Neuron (in vitro differentiated cells): ENCODE results near the gene HOXB4.

Experiments
- H2AFZ ChIP-seq: one replicate; pipeline ENCODE4 v1.6.1; 2013; ENCODE audit warnings: low read depth, mild to moderate bottlenecking, inconsistent platforms, low read length, moderate library complexity
- H3K27me3 ChIP-seq: one replicate; pipeline ENCODE4 v1.6.1; 2013; ENCODE audit warnings: low read length; ENCODE audit not compliant: insufficient read depth
- H3K36me3 ChIP-seq: one replicate; pipeline ENCODE4 v1.6.1; 2013; ENCODE audit warnings: low read length; ENCODE audit not compliant: insufficient read depth
- H3K4me1 ChIP-seq: one replicate; pipeline ENCODE4 v1.6.1; 2013; ENCODE audit warnings: low read length; ENCODE audit not compliant: insufficient read depth
- H3K4me3 ChIP-seq: 2 replicates; pipeline ENCODE4 v1.5.1; 2013; ENCODE audit warnings: mild to moderate bottlenecking, low read length, moderate library complexity
- H3K9me3 ChIP-seq: one replicate; pipeline ENCODE4 v1.6.1; 2013; ENCODE audit warnings: low read length

The HOXB4 gene

DNA sequence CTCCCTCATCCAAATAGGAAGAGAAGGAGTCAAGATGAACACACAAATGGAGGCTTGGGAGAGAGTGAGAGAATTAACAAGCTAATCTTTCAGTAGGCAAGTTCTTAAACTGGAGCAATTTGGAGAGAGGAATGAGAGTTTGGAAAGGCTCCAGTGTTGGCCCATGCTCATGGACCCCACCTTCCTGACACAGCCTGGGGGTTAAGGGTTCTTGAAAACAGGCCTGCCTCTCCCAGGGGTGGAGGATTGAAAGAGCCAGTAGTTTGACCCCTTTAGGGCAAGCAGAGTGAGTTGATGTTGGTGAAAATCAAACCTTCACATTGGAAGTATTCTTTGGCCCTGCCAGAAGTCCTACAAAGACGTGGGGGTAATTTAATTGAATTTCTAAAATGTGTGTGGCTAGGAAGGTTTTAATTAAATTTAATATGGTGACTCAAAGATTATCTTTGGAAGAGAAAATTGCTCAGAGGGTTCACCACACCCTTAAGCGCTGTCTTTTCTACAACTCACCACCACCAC lies 6.1 kb upstream of the HOXB4 start:
- Histone ChIP-seq H3K27me3 (peaks cover 98% of the 10 kb centered on the region), H3K36me3 (no peaks in the 10 kb centered on the region), H3K4me3 (no peak overlapping the region), H2AFZ (no peak overlapping the region), H3K4me1 (peaks cover 6% of the 10 kb centered on the region), H3K9me3 (peaks cover 2% of the 10 kb centered on the region)

DNA sequence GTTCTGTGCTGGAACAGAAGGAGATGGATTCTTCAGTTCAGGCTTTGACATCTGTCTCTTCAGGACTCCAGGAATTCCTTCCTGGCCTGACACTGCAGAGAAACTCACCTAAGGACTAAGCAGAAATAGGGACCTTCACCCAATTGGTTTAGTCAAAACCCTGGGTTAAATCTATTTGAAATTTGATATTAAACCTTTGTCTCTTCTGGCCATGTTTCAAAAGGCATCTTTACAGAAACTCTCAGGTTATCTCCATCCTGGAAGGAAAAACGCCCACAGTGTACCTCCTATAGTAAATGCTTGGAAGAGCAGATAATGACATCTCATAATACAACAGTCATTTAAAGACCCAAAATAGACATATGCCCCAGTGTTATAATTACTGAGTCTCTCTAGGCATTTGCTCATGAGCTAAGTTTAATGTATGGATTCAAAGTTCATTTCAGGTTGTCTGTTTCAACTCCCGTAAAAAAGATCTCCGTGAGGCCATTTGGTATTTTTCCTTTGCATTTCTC lies 5.6 kb upstream of the HOXB4 start:
- H2AFZ ChIP-seq = no peak overlapping the region
- H3K36me3 ChIP-seq = no peaks in the 10 kb centered on the region
- H3K4me1 ChIP-seq = peaks cover 6% of the 10 kb centered on the region
- no peak overlapping the region for H3K4me3 ChIP-seq
- H3K9me3 ChIP-seq = peaks cover 2% of the 10 kb centered on the region
- peaks cover 98% of the 10 kb centered on the region for H3K27me3 ChIP-seq

- peaks cover 2% of the 10 kb centered on the region for H3K9me3 ChIP-seq
- no peak overlapping the region for H2AFZ ChIP-seq
- H3K27me3 ChIP-seq = peaks cover 92% of the 10 kb centered on the region
- peaks cover 6% of the 10 kb centered on the region for H3K4me1 ChIP-seq
- H3K4me3 ChIP-seq = no peak overlapping the region
- H3K36me3 ChIP-seq = no peaks in the 10 kb centered on the region
Observed at GRCh38 chr17:48582750-48583069, 4.6 kb upstream of the HOXB4 start.

DNA sequence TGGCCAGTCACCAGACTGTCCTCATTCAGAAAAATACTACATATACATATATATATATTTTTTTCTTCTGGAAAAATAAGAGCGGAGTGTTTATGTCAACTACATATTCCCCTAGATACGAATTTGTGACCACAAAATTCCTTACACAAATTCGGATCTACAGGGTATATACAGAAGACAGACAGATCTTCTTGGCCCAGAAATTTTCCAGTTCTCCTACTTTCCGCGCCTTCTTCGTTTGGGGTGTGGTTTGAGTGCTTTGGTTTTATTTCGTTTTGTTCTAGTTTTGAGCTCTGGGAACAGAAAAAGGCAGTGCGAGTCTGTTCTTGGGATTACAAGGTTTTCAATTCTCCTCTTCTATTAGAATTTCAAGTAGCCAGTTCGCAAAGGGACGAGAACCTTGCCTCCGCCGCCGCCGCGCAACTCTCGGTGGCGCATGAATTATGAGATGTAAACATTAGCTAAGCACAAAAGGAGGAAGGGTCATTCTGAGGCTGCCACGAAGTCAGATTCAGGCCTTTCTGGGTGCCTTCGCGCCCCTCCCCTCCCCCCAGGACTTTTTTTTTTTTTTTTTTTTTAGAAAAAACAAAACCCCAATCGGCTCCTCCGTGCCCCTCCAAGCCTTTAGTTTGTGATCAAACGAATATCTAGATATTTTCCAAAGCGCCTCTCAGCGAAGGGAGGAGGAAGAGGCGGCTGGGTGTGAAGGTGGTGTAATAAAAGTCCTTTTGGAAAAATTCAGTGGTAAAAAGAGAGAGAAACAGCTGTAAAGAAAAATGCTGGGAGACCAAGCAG lies 1.8 kb upstream of the HOXB4 start:
- peaks cover 91% of the 10 kb centered on the region for H3K27me3 ChIP-seq
- H3K4me3 ChIP-seq = no peak overlapping the region
- H3K36me3 ChIP-seq = no peaks in the 10 kb centered on the region
- H3K4me1 ChIP-seq = no peaks in the 10 kb centered on the region
- peaks cover 2% of the 10 kb centered on the region for H3K9me3 ChIP-seq
- no peak overlapping the region for H2AFZ ChIP-seq

DNA sequence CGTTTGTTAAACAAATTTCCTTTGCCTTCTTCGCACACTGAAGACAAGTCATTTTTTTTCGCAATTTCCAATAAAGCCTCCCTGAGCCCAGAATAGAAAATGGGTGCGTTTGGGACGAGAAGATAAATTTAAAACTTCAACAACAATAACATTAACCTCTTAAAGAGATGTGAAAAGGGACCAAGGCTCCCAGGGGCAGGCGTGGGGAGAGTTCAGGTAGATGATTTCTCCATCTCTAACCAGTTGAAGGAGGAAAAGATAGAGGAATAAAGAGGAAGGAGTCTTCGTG lies 1.3 kb upstream of the HOXB4 start:
- Histone ChIP-seq H3K27me3 (peaks cover 92% of the 10 kb centered on the region), H3K36me3 (no peaks in the 10 kb centered on the region), H2AFZ (no peak overlapping the region), H3K9me3 (peaks cover 2% of the 10 kb centered on the region), H3K4me1 (no peaks in the 10 kb centered on the region), H3K4me3 (no peak overlapping the region)

DNA sequence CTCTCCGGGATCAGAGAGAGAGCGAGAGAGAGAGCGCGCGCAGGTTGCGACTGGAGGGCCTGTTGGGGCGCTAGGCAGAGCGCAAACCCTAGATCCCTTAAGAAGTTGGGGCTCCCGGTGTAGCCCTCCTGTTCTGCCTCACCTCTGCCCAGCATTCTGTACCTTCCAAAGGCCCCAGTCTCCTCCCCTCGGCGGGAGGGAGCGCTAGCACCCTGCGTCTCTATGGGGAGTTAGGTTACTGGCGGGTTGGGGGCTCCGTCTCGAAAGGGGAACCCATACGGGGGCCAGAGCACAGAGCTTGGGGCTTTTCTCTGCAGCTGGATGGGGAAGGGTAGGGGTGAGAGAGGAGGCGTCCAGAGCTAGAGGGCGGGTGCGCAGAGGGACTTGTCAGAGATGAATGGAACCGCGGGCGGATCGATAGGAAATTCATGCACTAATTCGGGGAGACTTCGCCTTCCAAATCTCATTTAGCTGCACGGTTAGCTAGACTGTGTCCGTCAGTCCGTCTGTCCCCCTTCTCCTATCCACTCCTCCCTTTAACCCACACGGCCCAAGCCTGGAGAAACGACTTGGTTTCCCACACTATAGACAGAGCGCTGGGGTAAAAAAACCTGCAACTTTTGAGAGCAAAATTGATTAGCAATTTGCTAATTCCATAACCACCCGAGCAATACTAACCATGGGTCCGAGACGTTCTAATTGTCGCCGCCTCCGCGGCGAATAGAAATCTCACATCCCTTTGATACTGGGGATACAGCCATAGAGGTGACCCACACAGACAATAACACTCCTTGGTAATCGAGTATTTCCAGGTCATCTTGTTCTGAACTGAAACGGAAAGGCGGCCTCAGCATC lies 693 bp upstream of the HOXB4 start:
- H3K9me3 ChIP-seq = peaks cover 2% of the 10 kb centered on the region
- H3K4me3 ChIP-seq = peak overlapping the region; percentile 36
- no peak overlapping the region for H2AFZ ChIP-seq
- peaks cover 92% of the 10 kb centered on the region for H3K27me3 ChIP-seq
- no peaks in the 10 kb centered on the region for H3K4me1 ChIP-seq
- no peaks in the 10 kb centered on the region for H3K36me3 ChIP-seq

DNA sequence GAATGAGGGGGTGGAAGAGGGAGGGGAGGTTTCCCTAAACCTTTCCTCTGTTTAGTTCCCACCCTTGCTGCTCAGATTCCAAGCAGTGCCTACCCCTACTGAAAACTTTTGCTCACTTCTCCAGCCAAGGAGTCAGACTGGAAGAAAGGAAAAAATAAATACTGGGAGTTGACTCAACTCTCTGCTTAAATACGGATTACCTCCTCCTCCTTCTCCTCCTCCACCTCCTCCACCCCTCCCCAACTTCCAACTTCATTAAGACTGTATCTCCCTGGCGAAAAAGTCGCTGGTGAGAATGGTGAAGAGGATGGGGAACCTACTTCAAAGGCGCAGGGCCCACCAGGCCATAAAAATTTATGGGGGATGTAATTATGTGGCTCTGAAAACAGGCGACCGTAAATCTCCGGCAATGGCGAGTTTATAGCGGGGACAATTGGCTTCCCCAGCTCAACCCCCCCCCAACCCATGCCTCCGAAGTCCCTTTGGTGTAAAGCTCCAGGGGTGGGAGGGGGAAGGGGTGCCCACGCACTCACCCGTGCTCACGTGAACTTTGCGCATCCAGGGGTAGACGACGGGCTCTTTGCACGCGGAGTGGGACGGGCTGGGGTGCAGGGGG lies 712 bp downstream of the HOXB4 start:
- Histone ChIP-seq H3K27me3 (peaks cover 92% of the 10 kb centered on the region), H3K4me3 (no peak overlapping the region), H3K9me3 (no peaks in the 10 kb centered on the region), H3K4me1 (no peaks in the 10 kb centered on the region), H3K36me3 (no peaks in the 10 kb centered on the region), H2AFZ (no peak overlapping the region)

GRCh38 chr17:48576479-48577309 lies 1.5 kb downstream of the HOXB4 start:
- Histone ChIP-seq H2AFZ (no peak overlapping the region), H3K4me3 (no peak overlapping the region), H3K27me3 (peaks cover 92% of the 10 kb centered on the region), H3K4me1 (no peaks in the 10 kb centered on the region), H3K9me3 (no peaks in the 10 kb centered on the region), H3K36me3 (no peaks in the 10 kb centered on the region)

DNA sequence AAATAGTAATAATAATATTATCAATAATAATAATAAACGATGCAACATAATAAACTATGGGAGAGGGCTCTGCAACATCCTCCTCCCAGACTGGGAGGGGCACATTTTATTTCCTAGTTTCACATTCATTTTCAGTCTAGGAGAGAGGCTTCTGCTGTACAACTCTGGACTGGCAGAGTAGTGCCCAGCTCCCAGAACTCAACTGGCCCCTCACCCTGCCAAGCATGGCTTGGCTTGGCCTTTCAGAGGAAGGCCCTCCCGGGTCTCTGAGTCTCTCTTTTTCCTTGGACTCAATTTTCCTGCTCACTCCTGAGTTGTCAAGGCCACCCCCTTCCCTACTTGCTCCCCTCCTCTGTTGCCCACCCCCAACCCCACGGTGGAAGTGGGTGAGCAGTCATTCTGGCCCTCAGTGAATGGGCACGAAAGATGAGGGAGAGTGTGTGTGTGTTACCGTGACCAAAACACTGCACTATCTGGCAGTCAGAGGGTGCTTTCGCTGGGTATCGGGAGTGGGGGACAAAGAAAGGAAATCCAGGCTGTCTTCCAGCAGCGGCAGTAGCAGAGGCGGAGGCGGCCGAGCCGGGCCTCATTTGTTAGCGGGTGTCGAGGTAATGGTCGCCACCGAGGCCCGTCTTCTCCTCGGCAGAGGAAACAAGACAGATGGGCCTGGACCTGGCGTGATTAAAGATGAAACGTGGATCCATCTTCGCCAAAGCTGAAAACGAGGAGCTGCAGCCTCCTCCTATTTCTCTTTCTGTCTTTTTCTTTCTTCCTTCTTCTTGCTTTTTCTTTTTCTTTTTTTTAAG lies 2.3 kb downstream of the HOXB4 start:
- H3K27me3 ChIP-seq = peaks cover 92% of the 10 kb centered on the region
- H3K4me1 ChIP-seq = no peaks in the 10 kb centered on the region
- no peak overlapping the region for H3K4me3 ChIP-seq
- H3K36me3 ChIP-seq = no peaks in the 10 kb centered on the region
- H3K9me3 ChIP-seq = no peaks in the 10 kb centered on the region
- no peak overlapping the region for H2AFZ ChIP-seq

DNA sequence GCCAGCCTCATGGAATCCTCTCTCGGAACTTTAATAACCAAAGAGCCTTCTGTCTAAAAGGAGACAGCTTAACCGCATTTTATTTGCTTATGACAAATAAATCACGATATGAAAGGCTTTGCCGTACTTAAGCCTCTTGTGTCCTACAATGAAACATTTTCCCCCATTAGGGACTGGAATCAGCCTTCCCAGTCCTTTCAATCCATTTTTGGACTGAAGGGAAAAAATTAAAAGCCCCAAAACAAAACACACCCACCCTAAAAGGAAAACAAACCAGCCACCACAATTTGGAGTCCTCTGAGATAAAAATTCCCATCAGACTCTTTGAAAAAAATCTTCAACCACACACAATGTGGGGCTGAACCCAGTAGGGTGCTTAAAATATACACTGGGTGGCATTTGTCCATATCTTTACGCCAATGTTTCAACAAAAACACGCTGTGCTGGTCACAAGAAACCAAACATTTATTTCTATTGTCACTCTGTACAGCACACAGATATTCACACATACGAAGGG lies 3.0 kb downstream of the HOXB4 start:
- H3K27me3 ChIP-seq = peaks cover 92% of the 10 kb centered on the region
- no peak overlapping the region for H2AFZ ChIP-seq
- no peaks in the 10 kb centered on the region for H3K4me1 ChIP-seq
- no peak overlapping the region for H3K4me3 ChIP-seq
- H3K36me3 ChIP-seq = no peaks in the 10 kb centered on the region
- no peaks in the 10 kb centered on the region for H3K9me3 ChIP-seq

GRCh38 chr17:48574505-48575065 lies 3.6 kb downstream of the HOXB4 start:
- Histone ChIP-seq H3K4me3 (no peak overlapping the region), H2AFZ (no peak overlapping the region), H3K9me3 (no peaks in the 10 kb centered on the region), H3K27me3 (peaks cover 92% of the 10 kb centered on the region), H3K4me1 (no peaks in the 10 kb centered on the region), H3K36me3 (no peaks in the 10 kb centered on the region)
